H9 (cell line): Measurements from ENCODE around the gene CHD6. TPM values are rescaled to one million over a fixed set of nuclear protein-coding genes. Genes with fewer than 3 reads are reported as not detected.

Experiments used
- DNase-seq: peaks from one replicate; pipeline ENCODE4 v3.0.0-alpha.2; 2017
- H2AFZ ChIP-seq: one replicate; pipeline ENCODE4 v1.6.1; 2013; ENCODE audit warnings: mild to moderate bottlenecking, low read length, control low read depth, moderate library complexity
- H2AK5ac ChIP-seq: 2 replicates; pipeline ENCODE4 v1.6.1; 2013; ENCODE audit warnings: low read length, control low read depth, mixed read lengths; ENCODE audit not compliant: insufficient read length
- H2BK120ac ChIP-seq: one replicate; pipeline ENCODE4 v1.6.1; 2013; ENCODE audit warnings: low read depth, mild to moderate bottlenecking, low read length, control low read depth, inconsistent platforms; ENCODE audit not compliant: poor library complexity, severe bottlenecking
- H2BK12ac ChIP-seq: 2 replicates; pipeline ENCODE4 v1.6.1; 2013; ENCODE audit warnings: low read length, control low read depth, mixed read lengths, low read depth; ENCODE audit not compliant: insufficient read length
- H2BK15ac ChIP-seq: 2 replicates; pipeline ENCODE4 v1.6.1; 2013; ENCODE audit warnings: low read depth, low read length, control low read depth
- H2BK20ac ChIP-seq: one replicate; pipeline ENCODE4 v1.6.1; 2013; ENCODE audit warnings: low read depth, mild to moderate bottlenecking, low read length, control low read depth, inconsistent platforms; ENCODE audit not compliant: poor library complexity, severe bottlenecking
- H2BK5ac ChIP-seq: 2 replicates; pipeline ENCODE4 v1.6.1; 2013; ENCODE audit warnings: low read length, control low read depth, mixed read lengths; ENCODE audit not compliant: insufficient read length
- H3K14ac ChIP-seq: 2 replicates; pipeline ENCODE4 v1.6.1; 2013; ENCODE audit warnings: low read length, control low read depth; ENCODE audit not compliant: insufficient read depth
- H3K18ac ChIP-seq: 2 replicates; pipeline ENCODE4 v1.6.1; 2013; ENCODE audit warnings: low read depth, mild to moderate bottlenecking, mixed read lengths, low read length, control low read depth; ENCODE audit not compliant: insufficient read length
- H3K23ac ChIP-seq: 2 replicates; pipeline ENCODE4 v1.6.1; 2013; ENCODE audit warnings: low read length, control low read depth, mixed read lengths, low read depth; ENCODE audit not compliant: insufficient read length
- H3K23me2 ChIP-seq: 2 replicates; pipeline ENCODE4 v1.6.1; 2013; ENCODE audit warnings: low read depth, mild to moderate bottlenecking, mixed read lengths, low read length, control low read depth; ENCODE audit not compliant: insufficient read length, poor library complexity, severe bottlenecking
- H3K27ac ChIP-seq: 2 replicates; pipeline ENCODE4 v1.5.1; 2013; ENCODE audit warnings: low read length, control low read depth, mixed read lengths, low read depth; ENCODE audit not compliant: insufficient read length
- H3K27me3 ChIP-seq: 2 replicates; pipeline ENCODE4 v1.6.1; 2013; ENCODE audit warnings: low read length, control low read depth, inconsistent platforms; ENCODE audit not compliant: insufficient read depth
- H3K4ac ChIP-seq: 2 replicates; pipeline ENCODE4 v1.6.1; 2013; ENCODE audit warnings: low read depth, mild to moderate bottlenecking, control low read depth, inconsistent platforms, low read length, moderate library complexity
- H3K4me1 ChIP-seq: 2 replicates; pipeline ENCODE4 v1.6.1; 2013; ENCODE audit warnings: low read length, control low read depth, inconsistent platforms; ENCODE audit not compliant: insufficient read depth
- H3K4me2 ChIP-seq: 2 replicates; pipeline ENCODE4 v1.6.1; 2013; ENCODE audit warnings: low read length, control low read depth, mixed read lengths; ENCODE audit not compliant: insufficient read length, insufficient read depth
- H3K56ac ChIP-seq: 2 replicates; pipeline ENCODE4 v1.6.1; 2013; ENCODE audit warnings: low read depth, mild to moderate bottlenecking, mixed read lengths, low read length, control low read depth; ENCODE audit not compliant: insufficient read length
- H3K79me1 ChIP-seq: 2 replicates; pipeline ENCODE4 v1.6.1; 2013; ENCODE audit warnings: low read depth, mild to moderate bottlenecking, moderate library complexity, low read length, control low read depth, inconsistent platforms; ENCODE audit not compliant: insufficient read depth, poor library complexity, severe bottlenecking
- H3K79me2 ChIP-seq: 2 replicates; pipeline ENCODE4 v1.6.1; 2013; ENCODE audit warnings: low read length, control low read depth, inconsistent platforms; ENCODE audit not compliant: insufficient read depth
- H3K9ac ChIP-seq: 2 replicates; pipeline ENCODE4 v1.6.1; 2013; ENCODE audit warnings: low read length, control low read depth, mixed read lengths; ENCODE audit not compliant: insufficient read length; ENCODE audit errors: extremely low read depth
- H3K9me3 ChIP-seq: one replicate; pipeline ENCODE4 v1.6.1; 2013; ENCODE audit warnings: low read depth, low read length, inconsistent platforms; ENCODE audit not compliant: control insufficient read depth
- H3T11ph ChIP-seq: one replicate; pipeline ENCODE4 v1.6.1; 2013; ENCODE audit warnings: mild to moderate bottlenecking, low read length, control low read depth, inconsistent platforms
- H4K20me1 ChIP-seq: one replicate; pipeline ENCODE4 v1.6.1; 2013; ENCODE audit not compliant: control insufficient read depth, insufficient read length, insufficient read depth
- H4K5ac ChIP-seq: 2 replicates; pipeline ENCODE4 v1.6.1; 2013; ENCODE audit warnings: low read depth, mild to moderate bottlenecking, mixed read lengths, low read length, control low read depth; ENCODE audit not compliant: insufficient read length
- H4K8ac ChIP-seq: replicated peaks from 2 replicates; pipeline ENCODE4 v1.6.1; 2013; ENCODE audit warnings: low read length, control low read depth, mixed read lengths, low read depth; ENCODE audit not compliant: insufficient read length
- H4K91ac ChIP-seq: 2 replicates; pipeline ENCODE4 v1.6.1; 2013; ENCODE audit warnings: low read depth, mild to moderate bottlenecking, moderate library complexity, mixed read lengths, low read length, control low read depth; ENCODE audit not compliant: insufficient read length
- H3K27ac Mint-ChIP-seq, 3 experiments: 2 replicates in 2 of 3; 3 replicates in 1 of 3; pipeline ENCODE4 v1.8.0; 2020 to 2021; ENCODE audit warnings: mixed read lengths in 3 of 3, mild to moderate bottlenecking in 1 of 3, moderate library complexity in 1 of 3
- H3K27me3 Mint-ChIP-seq: 2 replicates; pipeline ENCODE4 v1.8.0; 2021; ENCODE audit warnings: low read depth, mild to moderate bottlenecking, moderate library complexity, mixed read lengths
- H3K36me3 Mint-ChIP-seq, 3 experiments: 2 replicates in 2 of 3; 3 replicates in 1 of 3; pipeline ENCODE4 v1.8.0; 2020 to 2021; ENCODE audit warnings: low read depth in 3 of 3, mixed read lengths in 3 of 3; ENCODE audit not compliant: insufficient read depth in 1 of 3
- H3K4me1 Mint-ChIP-seq, 2 experiments: 2 replicates each; pipeline ENCODE4 v1.8.0; 2020; ENCODE audit warnings: mixed read lengths in 2 of 2
- H3K4me3 Mint-ChIP-seq, 2 experiments: 2 replicates in 1 of 2; 3 replicates in 1 of 2; pipeline ENCODE4 v1.8.0; 2020 to 2021; ENCODE audit warnings: mild to moderate bottlenecking in 2 of 2, mixed read lengths in 2 of 2, moderate library complexity in 1 of 2
- H3K9me3 Mint-ChIP-seq, 2 experiments: 2 replicates in 1 of 2; 3 replicates in 1 of 2; pipeline ENCODE4 v1.8.0; 2020; ENCODE audit warnings: mild to moderate bottlenecking in 2 of 2, mixed read lengths in 2 of 2, moderate library complexity in 1 of 2
- CTCF ChIP-seq: fragments of 200-600 bp; sonication (generic); conservative IDR thresholded peaks from 3 replicates; pipeline ENCODE4 v1.8.0; 2021; ENCODE audit warnings: antibody characterized with exemption, mild to moderate bottlenecking
- WGBS: extraction: QIAGEN DNeasy Blood & Tissue Kit; methylation state at CpG from one replicate; pipeline ENCODE4 v1.1.7; 2013; ENCODE audit warnings: missing lambda C conversion rate, low lambda C conversion rate, mixed read lengths; ENCODE audit not compliant: insufficient read length; ENCODE audit errors: extremely low coverage; 5-methylcytosine and 5-hydroxymethylcytosine counted together
- total RNA-seq: library from RNA; stranded (reverse); gene quantifications from 2 replicates; pipeline ENCODE4 v1.2.1, GENCODE V29; 2021

Gene CHD6
- total RNA-seq, 1 experiment from 2014 or later = 51.5 TPM

- no peak overlapping the region for H4K91ac ChIP-seq
- H2BK5ac ChIP-seq = no peak overlapping the region
- H3K27me3 ChIP-seq = no peaks in the 10 kb centered on the region
- no peak overlapping the region for H3K27ac ChIP-seq
- Mint-ChIP-seq H3K27me3 (no peaks in the 10 kb centered on the region), H3K9me3 (peaks cover 0 to 9% of the 10 kb centered on the region in 2 experiments; a peak in 3 of 5 replicates), H3K4me1 (peaks cover 40 to 42% of the 10 kb centered on the region in 2 experiments), H3K36me3 (peaks cover 0 to 7% (median 6%) of the 10 kb centered on the region in 3 experiments; a peak in 4 of 7 replicates), H3K27ac (peak overlapping the region in 1 of 3 experiments; percentile 45; a peak in 1 of 7 replicates), H3K4me3 (no peak overlapping the region)
- peaks cover 21% of the 10 kb centered on the region; the same call in 1 of the 2 replicates for H3K79me2 ChIP-seq
- H2AFZ ChIP-seq = no peak overlapping the region
- H2BK120ac ChIP-seq = no peak overlapping the region
- H2BK20ac ChIP-seq = no peak overlapping the region
- H2BK12ac ChIP-seq = no peak overlapping the region
- WGBS = no CpG with 5 or more reads among the region's 6 CpGs
- no peaks in the 10 kb centered on the region for H3K23me2 ChIP-seq
- H3K9ac ChIP-seq = no peak overlapping the region
- no peak overlapping the region for H3K4ac ChIP-seq
- H4K5ac ChIP-seq = no peak overlapping the region
- H3K9me3 ChIP-seq = no peaks in the 10 kb centered on the region
- H2AK5ac ChIP-seq = no peak overlapping the region
- H4K8ac ChIP-seq = no peak overlapping the region
- no peak for TF ChIP-seq CTCF
- H4K20me1 ChIP-seq = no peaks in the 10 kb centered on the region
- no peak overlapping the region for H3K18ac ChIP-seq
- H2BK15ac ChIP-seq = no peak overlapping the region
- no peak overlapping the region for H3K4me2 ChIP-seq
- no peak overlapping the region for H3K14ac ChIP-seq
- H3K4me1 ChIP-seq = peaks cover 2% of the 10 kb centered on the region; the same call in 1 of the 2 replicates
- no peak for DNase-seq
- no peak overlapping the region for H3T11ph ChIP-seq
- no peak overlapping the region for H3K56ac ChIP-seq
- no peak overlapping the region for H3K23ac ChIP-seq
- H3K79me1 ChIP-seq = peaks cover 4% of the 10 kb centered on the region
Measured at GRCh38 chr20:41577129-41578009, 40.8 kb downstream of the CHD6 start.
